H1 (cell line): ENCODE data around the gene ACOD1. TPM values are rescaled to one million over a fixed set of nuclear protein-coding genes. Genes with fewer than 3 reads are reported as not detected.

Experiments
- BRCA1 ChIP-seq: IDR thresholded peaks from 2 replicates; pipeline ENCODE4 v1.6.1; 2012; ENCODE audit warnings: low read depth, low read length, improper control_type of control experiment
- MAX ChIP-seq: IDR thresholded peaks from 2 replicates; pipeline ENCODE4 v1.6.1; 2012; ENCODE audit warnings: inconsistent platforms
- NRF1 ChIP-seq: IDR thresholded peaks from 2 replicates; pipeline ENCODE4 v1.6.1; 2011; ENCODE audit warnings: mild to moderate bottlenecking, low read depth, low read length, improper control_type of control experiment
- POU5F1 ChIP-seq: IDR thresholded peaks from 2 replicates; pipeline ENCODE4 v1.6.1; 2011; ENCODE audit warnings: low read depth, mild to moderate bottlenecking, low read length, moderate library complexity
- RFX5 ChIP-seq: IDR thresholded peaks from 2 replicates; pipeline ENCODE4 v1.6.1; 2011; ENCODE audit warnings: low read depth, low read length, improper control_type of control experiment, borderline replicate concordance
- SAP30 ChIP-seq: fragments of 300-600 bp; sonication (generic); IDR thresholded peaks from 2 replicates; pipeline ENCODE4 v1.7.1; 2012; ENCODE audit warnings: low read length, moderate library complexity, mild to moderate bottlenecking, inconsistent platforms; ENCODE audit not compliant: insufficient read depth, insufficient replicate concordance
- SP1 ChIP-seq: IDR thresholded peaks from 2 replicates; pipeline ENCODE4 v1.6.1; 2011; ENCODE audit warnings: low read depth, low read length
- polyA plus RNA-seq, 7 experiments: library from polyadenylated mRNA; depleted of rRNA in 3 of 7; stranded (reverse) in 5 of 7; unstranded in 2 of 7; fragments of >200 nt in 5 of 7; fragments of 200-250 nt in 2 of 7; gene quantifications; 1 replicate in 5 of 7; 2 replicates in 1 of 7; 4 replicates in 1 of 7; pipeline versions ENCODE4 v1.2.1 to v1.2.3, GENCODE V29; 2011 to 2013; ENCODE audit warnings: missing spikeins in 2 of 7, mixed read lengths in 2 of 7
- total RNA-seq: library from RNA; stranded (reverse); fragmentation: NEBNext Ultra II Directional; extraction: Animal tissue kit (Norgen Biotek cat#: 25700); gene quantifications from 2 replicates; pipeline ENCODE4 v1.2.1, GENCODE V29; 2021

ACOD1 gene
- total and polyA plus RNA-seq, 2 of the 8 experiments (the other 6 are each of a cell fraction or from before 2014, with no cell fraction given) = not detected

- TF ChIP-seq SAP30 (no peak), POU5F1 (no peak), SP1 (no peak), RFX5 (no peak), MAX (no peak), BRCA1 (no peak), NRF1 (no peak)
These were observed 44.7 kb downstream of the ACOD1 start (continued) for GRCh38 chr13:76993021-76993420.
